ENCODE results near the gene DES.

DES gene

DNA sequence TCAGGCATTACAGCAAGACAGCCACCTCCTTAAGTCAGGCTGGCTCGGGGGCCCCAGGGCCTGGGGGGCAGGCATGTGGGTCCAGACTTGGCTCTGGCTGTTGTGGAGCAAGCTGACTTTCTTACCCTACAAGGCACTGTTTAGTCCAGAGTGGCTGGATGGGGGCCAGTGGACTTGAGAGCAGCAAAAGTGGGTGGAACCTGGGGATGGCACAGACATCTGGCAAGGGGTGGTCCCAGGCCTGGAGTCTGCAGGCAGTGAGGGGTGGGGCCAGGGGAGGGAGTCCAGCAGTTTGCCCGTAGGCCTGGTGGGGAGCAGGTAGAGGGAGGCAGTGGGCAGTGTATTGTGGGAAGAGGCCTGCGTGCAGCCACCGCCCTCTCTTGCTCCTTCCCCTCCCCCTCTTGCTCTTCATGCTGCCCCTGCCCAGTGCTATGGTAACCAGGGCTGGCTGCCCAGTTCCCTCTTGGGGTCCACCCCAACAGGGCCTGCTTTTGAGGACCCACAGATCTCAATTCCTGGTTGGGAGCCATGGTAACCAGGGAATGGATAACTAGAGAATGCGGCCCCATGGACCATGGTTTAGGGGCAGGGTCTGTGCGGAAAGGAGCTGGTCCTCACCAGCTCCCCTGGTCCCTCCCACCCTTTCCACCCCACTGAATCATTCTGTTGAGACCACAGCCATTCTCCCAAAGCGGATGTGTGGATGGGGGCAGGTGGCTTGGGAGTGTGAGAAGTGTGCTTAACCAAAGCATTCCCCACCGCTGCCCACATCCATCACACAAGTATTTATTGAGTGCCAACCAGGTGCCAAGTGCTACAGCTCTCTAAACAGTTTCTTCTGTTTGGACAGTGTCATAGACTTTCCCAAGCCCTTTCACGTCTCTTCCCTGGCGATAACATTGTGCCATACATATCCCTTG is 35.8 kb downstream of the DES start:
- no peak for DNase-seq (ENCODE audit: low read depth)

DNA sequence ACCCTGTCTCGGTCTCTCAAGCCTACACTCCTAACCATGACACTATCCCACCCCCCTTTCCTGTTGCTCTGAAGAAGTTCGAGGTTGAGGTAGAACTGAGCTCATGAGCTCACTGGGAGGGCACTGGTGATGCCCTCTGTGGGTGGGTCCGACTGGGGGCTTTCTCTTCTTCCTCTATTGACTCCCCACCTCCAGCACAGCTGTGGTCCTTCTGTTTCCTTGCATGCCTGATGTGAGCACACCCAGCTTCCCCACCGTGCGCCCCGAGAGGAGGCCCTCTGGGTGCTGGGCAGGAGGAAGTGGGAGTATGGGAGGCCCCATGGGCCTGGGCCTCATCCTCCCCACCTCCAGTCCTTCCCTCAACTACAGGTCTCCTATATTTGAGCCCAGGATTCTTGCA is 37.4 kb downstream of the DES start:
- DNase-seq (ENCODE audit: low read depth), result no peak

DNA sequence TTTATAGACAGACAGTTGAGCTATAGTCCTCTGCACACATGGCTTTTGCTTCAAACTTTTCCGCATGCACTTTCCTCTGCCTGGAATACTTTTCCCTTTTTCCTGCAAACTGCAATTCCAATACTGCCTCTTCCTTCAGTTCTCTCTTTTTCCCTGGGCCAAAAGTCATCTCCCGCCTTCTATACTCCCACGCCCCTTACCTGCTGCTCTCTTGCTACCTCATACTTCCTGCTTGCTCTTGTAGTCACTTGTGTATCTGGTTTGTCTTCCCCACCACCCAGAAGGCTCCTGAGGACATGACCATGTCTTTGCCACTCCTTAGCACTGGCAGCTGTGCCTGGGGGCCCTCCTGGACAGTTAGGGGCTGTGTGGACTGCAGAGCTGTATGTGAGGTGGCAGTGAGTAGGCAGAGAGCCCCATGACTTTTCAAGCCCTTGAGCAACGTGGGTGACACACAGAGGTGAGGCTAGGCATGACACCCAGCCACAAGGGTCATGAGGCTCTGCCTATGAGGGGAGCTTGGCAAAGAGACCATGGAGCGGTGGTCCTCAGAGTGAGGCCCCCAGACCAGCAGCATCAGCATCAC is 39.7 kb downstream of the DES start:
- DNase-seq (ENCODE audit: low read depth), result no peak

DNA sequence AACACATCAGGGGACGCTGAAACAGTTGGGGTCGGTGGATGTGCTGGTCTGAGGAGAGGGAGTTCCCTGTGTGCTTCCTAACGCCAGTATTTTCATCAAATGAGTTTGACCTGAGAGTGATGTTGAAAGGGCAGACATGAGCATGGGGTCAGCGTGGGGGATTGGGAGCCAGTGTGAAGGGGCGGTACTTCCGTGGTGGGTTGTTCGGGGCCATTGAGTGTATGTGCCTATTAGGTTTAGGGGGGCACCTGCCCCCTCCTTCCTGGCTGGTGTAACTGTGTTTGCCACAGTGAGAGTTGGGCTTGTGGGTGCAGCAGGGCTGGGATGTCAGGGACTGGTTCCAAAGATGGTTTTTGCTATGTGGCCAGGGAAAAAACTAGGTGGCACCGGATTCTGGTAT is 40.8 kb downstream of the DES start:
- DNase-seq (ENCODE audit: low read depth), result no peak

DNA sequence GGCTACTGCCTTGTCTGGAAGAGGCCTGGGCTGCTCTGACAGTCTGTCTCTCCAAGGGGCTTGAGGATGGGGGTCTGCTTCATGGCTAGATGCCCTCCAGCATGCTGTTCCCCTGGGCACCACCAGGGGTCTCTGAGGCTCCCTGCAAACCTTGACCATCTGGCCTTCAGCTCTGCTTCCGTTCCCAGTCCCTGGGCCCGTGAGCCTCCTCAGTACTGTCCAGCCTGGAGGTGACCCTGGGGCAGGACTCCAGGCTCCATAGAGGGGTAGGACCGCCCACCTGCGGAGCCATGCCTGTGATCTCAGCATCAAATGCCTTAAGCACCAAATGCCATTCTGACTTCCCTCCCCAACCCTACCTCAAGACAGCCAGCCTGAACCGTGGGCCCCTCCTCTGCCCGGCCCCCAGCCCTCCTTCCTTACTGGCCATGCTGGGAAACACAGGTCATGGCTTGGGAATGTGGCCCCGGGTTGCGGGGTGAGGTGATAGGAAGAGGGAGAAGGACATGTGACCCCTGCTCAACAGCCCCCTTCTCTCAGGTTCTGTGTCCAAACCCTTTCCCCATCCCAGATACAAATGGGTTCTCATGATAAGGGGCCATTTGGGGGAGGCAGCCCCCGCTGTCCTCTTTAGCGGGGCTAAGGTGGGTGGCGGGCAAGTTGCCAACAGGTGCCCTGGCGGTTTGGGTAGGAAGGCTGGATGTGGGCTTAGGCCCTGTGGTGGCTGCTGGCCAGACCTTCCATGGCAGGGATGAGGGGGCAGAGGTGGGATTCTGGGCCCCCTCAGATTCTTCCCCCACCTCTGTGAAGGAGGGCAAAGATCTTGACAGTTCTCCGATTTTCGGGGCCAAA is 41.5 kb downstream of the DES start:
- DNase-seq (ENCODE audit: low read depth), result no peak

DNA sequence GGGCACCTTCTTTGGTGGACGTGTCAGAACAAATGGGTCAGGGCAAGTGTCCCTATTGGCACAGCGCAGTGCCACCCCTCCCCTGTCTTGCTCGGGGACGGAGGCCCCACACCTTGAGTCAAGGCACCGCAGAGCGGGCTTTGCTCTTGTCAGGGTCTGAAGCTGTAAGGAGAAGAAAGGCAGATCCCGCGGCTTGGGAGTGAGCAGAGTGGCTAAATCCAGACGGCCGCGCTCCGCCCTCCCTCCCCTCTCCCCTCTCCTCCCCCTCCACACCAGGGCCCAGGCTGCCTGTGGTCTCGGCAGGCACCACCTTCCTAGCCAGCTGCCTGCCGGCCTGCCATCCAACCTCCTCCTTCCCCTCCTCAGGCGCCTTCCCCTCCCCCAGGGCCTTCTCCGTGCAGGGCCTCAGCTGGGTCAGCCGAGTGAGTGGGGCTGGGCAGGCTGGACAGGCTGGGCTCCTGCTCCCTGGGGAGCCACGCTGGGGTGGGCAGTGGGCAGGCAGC is 42.3 kb downstream of the DES start:
- DNase-seq (ENCODE audit: low read depth), result no peak

DNA sequence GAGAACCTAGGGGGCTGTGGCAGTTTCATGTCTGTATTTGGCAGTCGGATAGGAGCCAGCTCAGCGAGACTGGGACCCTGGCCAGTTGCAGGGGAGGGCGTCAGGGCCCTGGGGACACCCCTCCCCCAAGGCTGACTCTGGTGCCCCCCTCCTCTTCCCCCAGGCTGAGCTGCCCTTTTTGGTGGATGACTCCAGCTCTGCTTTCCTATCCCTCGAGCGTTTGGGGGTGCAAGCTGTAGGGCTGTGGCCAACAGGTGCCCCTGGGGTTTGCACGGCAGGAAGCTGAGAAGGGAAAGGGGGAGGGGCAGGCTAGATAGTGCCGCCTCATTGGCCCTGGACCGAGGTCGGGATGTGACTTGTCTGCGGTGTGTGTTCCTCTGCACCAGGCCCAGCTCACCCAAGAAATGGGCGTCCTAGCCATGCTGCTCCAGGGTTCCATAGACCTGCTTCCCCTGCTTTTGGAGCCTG is 42.9 kb downstream of the DES start:
- no peak for DNase-seq (ENCODE audit: low read depth)

DNA sequence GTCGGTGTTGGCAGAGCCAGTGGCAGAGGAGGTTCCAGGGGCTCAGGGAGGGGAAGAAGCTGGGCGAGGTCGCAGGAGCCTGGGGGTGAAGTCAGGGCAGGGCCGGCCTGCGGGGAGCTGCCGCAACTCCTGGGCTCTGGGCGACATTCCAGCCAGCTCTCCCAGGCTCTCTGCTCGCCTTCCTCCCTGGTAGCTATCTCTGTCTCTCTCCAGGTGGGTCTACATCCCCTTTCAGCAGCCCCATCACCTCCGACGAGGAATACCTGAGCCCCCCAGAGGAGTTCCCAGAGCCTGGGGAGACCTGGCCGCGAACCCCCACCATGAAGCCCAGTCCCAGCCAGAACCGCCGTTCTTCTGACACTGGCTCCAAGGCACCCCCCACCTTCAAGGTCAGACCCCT is 43.5 kb downstream of the DES start:
- DNase-seq (ENCODE audit: low read depth), result no peak

DNA sequence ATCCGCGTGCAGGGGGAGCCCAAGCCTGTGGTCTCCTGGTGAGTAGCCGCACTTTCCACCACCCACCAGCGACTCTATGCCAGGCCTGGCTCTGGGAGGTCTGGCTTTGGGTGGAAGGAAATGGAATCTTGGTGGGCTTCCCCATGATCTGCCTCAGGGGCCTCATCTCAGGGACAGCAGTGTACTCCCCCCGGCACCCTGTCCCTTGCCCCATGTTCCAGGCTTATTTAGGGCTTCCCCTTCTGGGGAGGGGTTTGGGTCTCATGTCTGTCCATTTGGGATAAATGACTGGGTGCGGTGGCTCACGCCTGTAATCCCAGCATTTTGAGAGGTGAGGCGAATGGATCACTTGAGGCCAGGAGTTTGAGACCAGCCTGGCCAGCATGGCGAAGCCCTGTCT is 44.2 kb downstream of the DES start:
- no peak for DNase-seq (ENCODE audit: low read depth)

DNA sequence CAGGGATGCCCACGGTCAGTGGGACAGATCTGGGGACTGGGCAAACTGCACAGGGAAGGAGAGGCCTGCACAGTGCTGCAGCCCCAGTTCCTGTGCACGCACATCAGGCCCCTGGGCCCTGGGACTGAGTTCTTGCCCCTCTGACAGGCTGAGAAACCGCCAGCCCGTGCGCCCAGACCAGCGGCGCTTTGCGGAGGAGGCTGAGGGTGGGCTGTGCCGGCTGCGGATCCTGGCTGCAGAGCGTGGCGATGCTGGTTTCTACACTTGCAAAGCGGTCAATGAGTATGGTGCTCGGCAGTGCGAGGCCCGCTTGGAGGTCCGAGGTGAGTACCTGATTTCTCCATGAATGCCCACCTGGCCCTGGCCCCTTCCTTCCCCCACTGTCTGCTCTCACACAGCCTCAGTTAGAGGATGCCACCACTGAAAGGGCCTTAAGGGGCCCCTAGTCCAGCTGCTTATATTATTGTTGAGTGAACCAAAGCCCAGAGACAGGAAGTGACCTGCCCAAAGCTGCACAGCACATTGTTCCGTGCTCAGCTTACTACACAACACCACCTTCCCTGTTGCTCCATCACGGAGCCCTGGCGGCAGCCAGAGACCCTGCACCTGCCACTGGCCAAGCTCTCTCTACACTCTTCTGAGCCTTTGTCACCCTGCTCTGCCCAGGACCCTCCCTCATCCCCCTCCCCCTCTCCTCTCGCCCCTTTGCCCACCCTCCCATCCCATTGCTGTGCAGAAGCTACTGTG is 46.3 kb downstream of the DES start:
- DNase-seq (ENCODE audit: low read depth), result no peak

DNA sequence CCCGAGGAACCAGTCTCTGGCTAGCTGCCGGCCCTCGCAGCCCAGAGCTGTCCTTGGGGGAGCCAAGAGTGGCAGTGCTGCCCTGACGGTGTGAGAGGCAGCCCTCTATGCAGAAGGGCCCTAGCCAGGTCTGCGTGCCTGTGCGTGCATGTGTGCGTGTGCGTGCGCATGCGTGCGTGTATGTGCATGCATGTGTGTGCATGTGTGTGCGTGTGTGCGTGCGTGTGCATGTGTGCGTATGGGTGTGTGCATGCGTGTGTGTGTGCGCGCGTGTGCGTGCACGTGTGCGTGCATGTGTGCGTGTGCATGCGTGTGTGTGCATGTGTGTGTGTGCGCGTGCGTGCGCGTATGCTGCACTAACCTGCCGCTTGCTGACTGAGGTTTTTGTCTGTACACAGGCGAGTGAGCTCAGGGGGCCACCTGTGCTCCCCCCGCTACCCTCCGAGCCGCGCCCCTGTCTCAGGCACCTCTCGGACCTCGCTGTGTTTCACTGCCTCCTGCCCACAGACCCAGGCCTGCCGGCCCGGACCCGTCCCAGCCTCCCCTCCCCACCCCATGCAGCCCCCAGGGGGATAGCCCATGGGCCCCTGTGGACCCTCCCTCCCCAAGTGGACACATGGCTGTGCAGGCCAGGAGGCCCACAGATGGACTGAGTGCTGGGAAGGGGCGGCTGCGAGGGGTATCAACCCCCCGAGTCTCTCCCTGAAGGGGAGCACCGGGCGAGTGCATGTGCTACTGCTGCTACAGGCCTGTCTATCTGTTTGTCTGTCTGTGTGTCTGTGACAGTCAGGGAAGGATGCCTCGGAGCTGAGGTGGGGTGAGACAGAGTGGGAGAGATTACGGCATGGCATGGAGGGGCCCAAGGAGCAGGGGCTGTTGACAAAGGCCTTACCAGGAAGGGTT is 47.7 kb downstream of the DES start:
- no peak for DNase-seq (ENCODE audit: low read depth)

DNA sequence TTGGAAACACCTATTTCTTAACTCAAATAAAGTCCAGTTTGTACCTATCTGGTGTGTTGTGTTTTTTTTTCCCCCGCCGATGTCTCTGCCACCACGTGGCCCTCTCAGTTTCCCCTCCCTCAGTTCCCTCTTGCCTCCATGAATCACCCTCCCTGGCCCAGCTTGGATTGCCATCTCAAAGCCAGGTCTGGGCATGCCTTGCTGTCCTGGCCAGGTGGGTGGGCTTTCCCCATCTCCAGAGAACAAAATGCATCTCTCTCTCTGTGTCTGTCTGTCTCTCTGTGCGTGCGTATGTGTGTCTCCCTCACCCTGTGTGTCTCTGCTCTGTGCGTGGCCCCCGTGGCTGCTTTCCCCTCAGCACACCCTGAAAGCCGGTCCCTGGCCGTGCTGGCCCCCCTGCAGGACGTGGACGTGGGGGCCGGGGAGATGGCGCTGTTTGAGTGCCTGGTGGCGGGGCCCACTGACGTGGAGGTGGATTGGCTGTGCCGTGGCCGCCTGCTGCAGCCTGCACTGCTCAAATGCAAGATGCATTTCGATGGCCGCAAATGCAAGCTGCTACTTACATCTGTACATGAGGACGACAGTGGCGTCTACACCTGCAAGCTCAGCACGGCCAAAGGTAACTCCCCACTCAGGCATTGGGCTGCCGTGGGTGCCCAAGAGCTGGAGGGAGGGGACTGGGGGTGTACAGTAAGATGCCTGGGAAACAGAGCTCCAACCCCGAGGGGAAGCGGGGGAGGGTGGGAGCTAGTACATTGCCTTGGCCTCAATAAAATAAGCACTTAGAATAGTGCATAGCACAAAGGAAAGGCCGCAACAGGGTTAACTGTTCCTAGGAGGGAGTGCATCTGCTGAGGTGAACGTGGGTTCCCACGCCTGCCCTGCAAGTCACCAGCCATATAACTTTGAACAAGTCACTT is 48.9 kb downstream of the DES start:
- DNase-seq (ENCODE audit: low read depth), result no peak

DNA sequence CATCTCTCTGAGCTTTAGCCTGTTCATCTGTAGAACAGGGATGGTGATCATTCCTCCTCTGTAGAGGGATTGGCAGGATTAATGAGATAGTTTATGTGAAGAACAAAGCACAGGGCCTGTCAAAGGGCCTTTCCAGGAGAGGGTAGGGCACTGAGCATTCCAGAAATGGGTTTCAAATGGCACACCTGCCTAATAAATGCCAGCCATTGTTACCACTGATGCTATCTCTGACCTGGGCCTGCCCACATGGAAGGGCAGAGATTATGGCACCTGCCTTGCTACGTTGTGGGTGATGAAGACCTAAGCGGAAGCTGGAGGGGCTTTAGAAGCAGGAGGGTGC is 49.5 kb downstream of the DES start:
- DNase-seq (ENCODE audit: low read depth), result no peak

DNA sequence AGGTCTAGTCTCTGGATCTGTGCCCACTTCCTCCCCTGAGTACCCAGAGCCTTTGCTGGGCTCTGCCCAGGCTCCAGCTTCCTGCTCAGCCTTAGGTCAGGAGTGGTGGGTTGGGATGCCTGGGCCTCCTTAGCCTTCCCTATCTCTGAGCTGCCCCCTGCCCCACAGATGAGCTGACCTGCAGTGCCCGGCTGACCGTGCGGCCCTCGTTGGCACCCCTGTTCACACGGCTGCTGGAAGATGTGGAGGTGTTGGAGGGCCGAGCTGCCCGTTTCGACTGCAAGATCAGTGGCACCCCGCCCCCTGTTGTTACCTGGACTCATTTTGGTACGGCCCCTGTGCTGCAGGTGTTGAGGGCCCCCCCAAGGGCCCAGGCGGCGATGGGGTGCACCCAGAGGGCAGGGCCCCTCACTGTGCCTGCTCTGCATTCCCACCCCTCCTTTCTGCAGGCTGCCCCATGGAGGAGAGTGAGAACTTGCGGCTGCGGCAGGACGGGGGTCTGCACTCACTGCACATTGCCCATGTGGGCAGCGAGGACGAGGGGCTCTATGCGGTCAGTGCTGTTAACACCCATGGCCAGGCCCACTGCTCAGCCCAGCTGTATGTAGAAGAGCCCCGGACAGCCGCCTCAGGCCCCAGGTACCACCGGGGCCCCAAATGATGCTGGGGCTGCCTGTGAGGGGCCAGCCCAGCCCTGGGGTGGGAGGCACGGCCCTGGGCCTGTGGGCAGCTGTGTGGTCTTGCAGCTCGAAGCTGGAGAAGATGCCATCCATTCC is 50.4 kb downstream of the DES start:
- DNase-seq (ENCODE audit: low read depth), result no peak

DNA sequence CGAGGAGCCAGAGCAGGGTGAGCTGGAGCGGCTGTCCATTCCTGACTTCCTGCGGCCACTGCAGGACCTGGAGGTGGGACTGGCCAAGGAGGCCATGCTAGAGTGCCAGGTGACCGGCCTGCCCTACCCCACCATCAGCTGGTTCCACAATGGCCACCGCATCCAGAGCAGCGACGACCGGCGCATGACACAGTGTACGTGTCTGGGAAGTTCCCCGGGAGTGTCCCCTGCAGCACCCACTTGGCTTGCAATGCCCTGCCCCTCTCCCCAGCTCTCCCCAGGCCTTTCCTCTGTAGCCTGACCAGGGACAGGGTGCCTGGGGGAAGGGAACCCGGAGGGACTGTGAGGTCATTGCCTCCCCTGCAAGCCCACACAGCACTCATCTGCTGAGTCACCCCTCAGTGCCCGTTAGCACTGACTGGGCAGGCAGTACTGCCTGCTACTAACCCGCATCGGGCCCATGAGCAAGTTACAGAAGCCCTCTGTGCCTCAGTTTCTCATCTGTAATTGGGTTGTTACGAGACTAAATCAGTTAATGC is 51.1 kb downstream of the DES start:
- DNase-seq (ENCODE audit: low read depth), result no peak

DNA sequence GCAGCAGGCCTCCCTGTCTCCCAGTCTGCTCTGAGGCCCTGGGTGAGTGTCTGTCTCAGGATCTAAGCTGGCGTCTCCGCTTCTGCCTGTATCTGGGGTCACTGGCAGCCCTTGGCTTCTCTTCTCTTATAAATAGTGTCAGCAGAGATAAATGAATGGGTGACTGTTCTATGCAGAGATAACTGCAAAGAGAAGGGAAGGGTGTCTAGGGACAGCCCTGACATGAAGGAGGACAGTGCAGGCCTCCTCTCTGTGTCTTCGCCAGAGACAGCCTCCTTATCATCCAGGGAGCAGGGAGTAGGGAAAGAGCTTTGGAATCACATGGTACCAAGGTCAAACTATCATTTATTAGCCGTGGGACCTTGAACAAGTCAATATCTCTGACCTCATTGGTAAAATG is 52.3 kb downstream of the DES start:
- DNase-seq (ENCODE audit: low read depth), result no peak

DNA sequence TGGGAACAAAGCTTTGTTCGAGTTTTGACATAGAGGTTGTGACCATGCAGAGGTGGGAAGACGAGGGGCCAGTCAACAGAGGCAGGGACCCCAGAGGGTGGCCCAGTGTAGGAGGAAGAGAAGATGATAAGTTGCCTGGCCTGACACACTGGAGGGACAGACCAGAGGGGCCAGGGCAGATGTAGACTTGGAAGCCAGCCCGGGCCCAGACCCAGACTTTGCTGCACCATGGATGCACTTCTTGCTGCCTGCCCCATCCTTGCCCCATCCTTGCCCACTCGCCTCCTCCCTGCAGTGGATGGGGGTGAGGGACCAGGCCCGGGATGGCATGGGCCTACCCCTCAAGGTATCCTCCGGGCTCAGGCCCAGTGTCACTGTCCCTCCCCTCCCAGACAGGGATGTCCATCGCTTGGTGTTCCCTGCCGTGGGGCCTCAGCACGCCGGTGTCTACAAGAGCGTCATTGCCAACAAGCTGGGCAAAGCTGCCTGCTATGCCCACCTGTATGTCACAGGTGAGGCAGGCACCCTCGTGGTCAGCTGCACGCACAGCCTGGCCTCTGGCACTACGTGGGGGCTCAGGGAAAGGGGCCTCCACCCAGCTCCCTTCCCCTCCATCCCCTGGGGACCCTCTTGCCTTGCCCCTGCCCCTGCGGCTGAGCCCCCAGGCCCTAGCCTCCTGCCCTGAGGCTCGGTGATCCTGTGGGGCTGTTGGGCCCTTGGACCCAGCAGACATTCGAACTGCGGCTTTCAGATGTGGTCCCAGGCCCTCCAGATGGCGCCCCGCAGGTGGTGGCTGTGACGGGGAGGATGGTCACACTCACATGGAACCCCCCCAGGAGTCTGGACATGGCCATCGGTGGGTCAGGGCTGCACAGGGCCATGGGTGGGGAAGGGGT is 53.5 kb downstream of the DES start:
- DNase-seq (ENCODE audit: low read depth), result no peak
